ENCODE data around the gene RABL2B. TPM values are rescaled to one million over a fixed set of nuclear protein-coding genes. Genes with fewer than 3 reads are reported as not detected.
"Not testable (repeated sequence)": the region's sequence is repeated elsewhere in the genome, so short reads cannot be mapped to it uniquely, and the experiment has no call there.

RABL2B gene
- 3.8 and 20.9 TPM in 2 replicates for total RNA-seq

GRCh38 chr22:50783033-50783879, at the start of gene RABL2B:
Gene RABL2B, minus strand, starts transcription at chr22:50783636. Its CDS starts 1,342 bp downstream, at chr22:50782294.
- peak; percentile 62 for DNase-seq (ENCODE audit: low read depth)

- DNase-seq (ENCODE audit: low read depth), result not testable (repeated sequence)
Measured at GRCh38 chr22:50786936-50787335, 3.5 kb upstream of the RABL2B start.

- not testable (repeated sequence) for DNase-seq (ENCODE audit: low read depth)
Measured at GRCh38 chr22:50785289-50785688, 1.9 kb upstream of the RABL2B start.

- DNase-seq (ENCODE audit: low read depth), result not testable (repeated sequence)
Measured at GRCh38 chr22:50783880-50784276, 442 bp upstream of the RABL2B start.

GRCh38 chr22:50782253-50782652, 1.2 kb downstream of the RABL2B start:
- DNase-seq (ENCODE audit: low read depth), result not testable (repeated sequence)

GRCh38 chr22:50780244-50780643, 3.2 kb downstream of the RABL2B start:
- DNase-seq (ENCODE audit: low read depth), result not testable (repeated sequence)

GRCh38 chr22:50777631-50778030, 5.8 kb downstream of the RABL2B start:
- DNase-seq (ENCODE audit: low read depth), result not testable (repeated sequence)

- DNase-seq (ENCODE audit: low read depth), result not testable (repeated sequence)
Measured at GRCh38 chr22:50775132-50775531, 8.3 kb downstream of the RABL2B start.

GRCh38 chr22:50764288-50764687, 19.1 kb downstream of the RABL2B start:
- DNase-seq (ENCODE audit: low read depth), result not testable (repeated sequence)

- not testable (repeated sequence) for DNase-seq (ENCODE audit: low read depth)
Measured at GRCh38 chr22:50761829-50762228, 21.6 kb downstream of the RABL2B start.

GRCh38 chr22:50759597-50760341, 23.7 kb downstream of the RABL2B start:
- DNase-seq (ENCODE audit: low read depth), result not testable (repeated sequence)

GRCh38 chr22:50756949-50757491, 26.4 kb downstream of the RABL2B start:
- DNase-seq (ENCODE audit: low read depth), result not testable (repeated sequence)

GRCh38 chr22:50756406-50756805, 27.0 kb downstream of the RABL2B start:
- DNase-seq (ENCODE audit: low read depth), result not testable (repeated sequence)

GRCh38 chr22:50755251-50755650, 28.2 kb downstream of the RABL2B start:
- DNase-seq (ENCODE audit: low read depth), result not testable (repeated sequence)

- not testable (repeated sequence) for DNase-seq (ENCODE audit: low read depth)
Measured at GRCh38 chr22:50749302-50750074, 33.9 kb downstream of the RABL2B start.

GRCh38 chr22:50748630-50749029, 34.8 kb downstream of the RABL2B start:
- not testable (repeated sequence) for DNase-seq (ENCODE audit: low read depth)

GRCh38 chr22:50747521-50747920, 35.9 kb downstream of the RABL2B start:
- not testable (repeated sequence) for DNase-seq (ENCODE audit: low read depth)

- DNase-seq (ENCODE audit: low read depth), result not testable (repeated sequence)
Measured at GRCh38 chr22:50744424-50744823, 39.0 kb downstream of the RABL2B start.

GRCh38 chr22:50740714-50741113, 42.7 kb downstream of the RABL2B start:
- not testable (repeated sequence) for DNase-seq (ENCODE audit: low read depth)

GRCh38 chr22:50739894-50740293, 43.5 kb downstream of the RABL2B start:
- DNase-seq (ENCODE audit: low read depth), result no peak

GRCh38 chr22:50739279-50739691, 44.2 kb downstream of the RABL2B start:
- no peak for DNase-seq (ENCODE audit: low read depth)
